ENCODE data around the gene SPOUT1.
"Not testable (repeated sequence)": the region's sequence is repeated elsewhere in the genome, so short reads cannot be mapped to it uniquely, and the experiment has no call there.

The SPOUT1 gene

GRCh38 chr9:128810873-128811272, 18.7 kb downstream of the SPOUT1 start:
- DNase-seq (ENCODE audit: low read depth in 4 of 4, low spot score in 1 of 4) = no peak

- DNase-seq (ENCODE audit: low read depth in 4 of 4, low spot score in 1 of 4) = no peak
Measured at GRCh38 chr9:128809831-128810230, 19.8 kb downstream of the SPOUT1 start.

- DNase-seq (ENCODE audit: low read depth in 4 of 4, low spot score in 1 of 4) = no peak
Measured at GRCh38 chr9:128809036-128809599, 20.5 kb downstream of the SPOUT1 start.

GRCh38 chr9:128808543-128808942, 21.1 kb downstream of the SPOUT1 start:
- DNase-seq (ENCODE audit: low read depth in 4 of 4, low spot score in 1 of 4) = no peak

- DNase-seq (ENCODE audit: low read depth in 4 of 4, low spot score in 1 of 4) = no peak
Measured at GRCh38 chr9:128807827-128808226, 21.8 kb downstream of the SPOUT1 start.

DNA sequence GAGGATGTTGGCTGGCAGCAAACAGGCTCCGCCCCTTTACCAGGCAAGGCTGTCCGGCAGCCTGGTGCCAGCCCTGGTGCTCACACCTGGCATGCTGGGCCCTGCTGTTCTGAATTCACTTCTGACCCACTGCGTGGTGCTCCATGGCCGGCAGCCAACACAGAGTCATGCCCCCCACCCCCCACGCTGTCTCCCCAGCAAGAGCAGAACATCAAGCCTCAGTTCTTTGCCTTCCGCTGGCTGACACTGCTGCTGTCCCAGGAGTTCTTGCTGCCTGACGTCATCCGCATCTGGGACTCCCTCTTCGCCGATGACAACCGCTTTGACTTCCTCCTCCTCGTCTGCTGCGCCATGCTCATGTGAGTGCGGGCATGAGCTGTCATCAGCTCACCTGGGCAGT, 23.9 kb downstream of the SPOUT1 start:
- no peak for DNase-seq (ENCODE audit: low read depth in 4 of 4, low spot score in 1 of 4)

DNA sequence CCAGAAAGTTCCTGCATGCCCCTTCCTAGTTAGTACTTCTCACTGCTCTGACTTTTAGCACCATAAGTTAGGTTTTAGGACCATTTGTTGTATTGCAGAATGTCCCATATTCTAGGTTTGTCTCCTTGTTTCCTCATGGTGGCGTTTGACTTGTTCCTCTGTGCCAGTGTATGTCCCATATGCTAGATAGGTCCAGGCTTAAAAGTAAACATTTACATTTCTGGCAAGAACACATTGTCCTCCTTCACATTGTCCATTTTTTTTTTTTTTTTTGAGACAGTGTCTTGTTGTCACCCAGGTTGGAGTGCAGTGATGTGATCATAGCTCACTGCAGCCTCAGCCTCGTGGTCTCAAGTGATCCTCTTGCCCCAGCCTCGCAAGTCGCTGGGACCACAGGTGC, 27.1 kb downstream of the SPOUT1 start:
- no peak for DNase-seq (ENCODE audit: low read depth in 4 of 4, low spot score in 1 of 4)

DNA sequence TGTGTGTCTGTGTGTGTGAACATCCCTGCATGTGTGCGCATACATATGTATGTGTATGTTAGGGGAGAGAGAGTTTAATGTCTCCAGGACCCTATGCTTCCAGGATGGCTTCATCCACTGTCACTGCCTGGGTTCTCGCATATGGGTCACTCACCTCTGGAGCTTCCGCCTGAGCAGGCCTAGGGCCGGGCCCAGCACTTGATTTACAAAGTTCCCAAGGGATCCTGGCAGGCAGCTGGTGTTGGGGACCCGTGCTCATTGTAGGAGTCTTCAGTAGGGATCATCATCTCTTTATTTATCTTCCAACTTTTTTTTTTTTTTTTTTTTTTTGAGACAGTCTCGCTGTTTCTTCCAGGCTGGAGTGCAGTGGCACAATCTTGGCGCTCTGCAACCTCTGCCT, 29.5 kb downstream of the SPOUT1 start:
- DNase-seq (ENCODE audit: low read depth in 4 of 4, low spot score in 1 of 4) = no peak

- no peak for DNase-seq (ENCODE audit: low read depth in 4 of 4, low spot score in 1 of 4)
Measured at GRCh38 chr9:128798896-128799295, 30.7 kb downstream of the SPOUT1 start.

DNA sequence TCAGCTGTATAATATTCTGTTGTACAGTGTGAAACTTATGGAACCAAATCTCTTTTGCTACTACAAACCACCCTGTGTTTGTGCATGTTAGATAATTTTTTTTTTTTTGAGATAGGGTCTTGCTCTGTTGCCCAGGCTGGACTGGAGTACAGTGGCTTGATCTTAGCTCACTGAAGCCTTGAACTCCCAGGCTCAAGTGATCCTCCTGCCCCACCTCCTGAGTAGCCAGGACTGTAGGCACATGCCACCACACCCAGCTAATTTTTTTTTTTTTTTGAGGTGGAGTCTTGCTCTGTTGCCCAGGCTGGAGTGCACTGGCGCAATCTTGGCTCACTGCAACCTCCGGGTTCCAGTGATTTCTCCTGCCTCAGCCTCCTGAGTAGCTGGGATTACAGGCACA, 34.6 kb downstream of the SPOUT1 start:
- not testable (repeated sequence) for DNase-seq (ENCODE audit: low read depth in 4 of 4, low spot score in 1 of 4)

GRCh38 chr9:128792978-128793686, 36.5 kb downstream of the SPOUT1 start:
- no peak for DNase-seq (ENCODE audit: low read depth in 4 of 4, low spot score in 1 of 4)

DNA sequence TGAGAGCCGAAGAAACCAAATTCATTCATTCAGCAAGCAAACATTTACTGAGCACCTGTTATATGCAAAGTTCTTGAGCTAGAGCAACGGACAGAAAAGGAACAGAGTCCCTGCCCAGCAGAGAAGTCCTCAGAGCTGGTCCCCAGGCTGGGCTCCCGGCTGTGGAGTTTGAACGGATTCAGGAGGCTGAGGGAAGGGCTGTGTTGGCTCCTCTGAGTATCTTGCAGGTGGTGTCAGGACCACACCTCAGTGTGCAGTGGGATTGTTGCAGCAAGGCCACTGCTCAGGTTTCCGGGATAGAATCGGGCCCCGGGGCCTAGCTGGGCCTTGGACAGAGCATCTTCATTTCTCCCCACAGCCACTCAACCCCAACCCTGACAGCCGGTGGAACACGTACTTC, 37.5 kb downstream of the SPOUT1 start:
- DNase-seq (ENCODE audit: low read depth in 4 of 4, low spot score in 1 of 4) = no peak

GRCh38 chr9:128790536-128790935, 39.1 kb downstream of the SPOUT1 start:
- DNase-seq (ENCODE audit: low read depth in 4 of 4, low spot score in 1 of 4) = no peak

GRCh38 chr9:128788445-128788844, 41.1 kb downstream of the SPOUT1 start:
- no peak for DNase-seq (ENCODE audit: low read depth in 4 of 4, low spot score in 1 of 4)

DNA sequence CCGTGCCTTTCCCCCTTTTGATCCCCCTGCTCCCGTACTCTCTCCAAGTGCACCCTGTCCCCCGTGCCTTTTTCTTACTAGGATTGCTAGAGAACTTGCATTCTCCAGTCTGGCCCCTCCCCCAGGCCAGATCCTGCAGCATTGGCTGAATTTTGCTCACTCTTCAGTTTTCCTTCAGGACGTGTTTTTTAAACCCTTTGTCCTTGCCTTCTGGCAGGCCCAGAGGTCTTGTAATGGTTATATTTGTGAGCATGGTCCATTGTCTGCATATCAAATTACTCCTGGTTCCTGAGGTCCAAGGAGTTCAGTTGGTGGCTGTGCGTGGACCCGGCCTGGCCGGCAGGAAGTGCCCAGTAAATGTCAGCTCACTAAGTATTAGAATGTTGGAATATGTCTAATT, 41.9 kb downstream of the SPOUT1 start:
- no peak for DNase-seq (ENCODE audit: low read depth in 4 of 4, low spot score in 1 of 4)

DNA sequence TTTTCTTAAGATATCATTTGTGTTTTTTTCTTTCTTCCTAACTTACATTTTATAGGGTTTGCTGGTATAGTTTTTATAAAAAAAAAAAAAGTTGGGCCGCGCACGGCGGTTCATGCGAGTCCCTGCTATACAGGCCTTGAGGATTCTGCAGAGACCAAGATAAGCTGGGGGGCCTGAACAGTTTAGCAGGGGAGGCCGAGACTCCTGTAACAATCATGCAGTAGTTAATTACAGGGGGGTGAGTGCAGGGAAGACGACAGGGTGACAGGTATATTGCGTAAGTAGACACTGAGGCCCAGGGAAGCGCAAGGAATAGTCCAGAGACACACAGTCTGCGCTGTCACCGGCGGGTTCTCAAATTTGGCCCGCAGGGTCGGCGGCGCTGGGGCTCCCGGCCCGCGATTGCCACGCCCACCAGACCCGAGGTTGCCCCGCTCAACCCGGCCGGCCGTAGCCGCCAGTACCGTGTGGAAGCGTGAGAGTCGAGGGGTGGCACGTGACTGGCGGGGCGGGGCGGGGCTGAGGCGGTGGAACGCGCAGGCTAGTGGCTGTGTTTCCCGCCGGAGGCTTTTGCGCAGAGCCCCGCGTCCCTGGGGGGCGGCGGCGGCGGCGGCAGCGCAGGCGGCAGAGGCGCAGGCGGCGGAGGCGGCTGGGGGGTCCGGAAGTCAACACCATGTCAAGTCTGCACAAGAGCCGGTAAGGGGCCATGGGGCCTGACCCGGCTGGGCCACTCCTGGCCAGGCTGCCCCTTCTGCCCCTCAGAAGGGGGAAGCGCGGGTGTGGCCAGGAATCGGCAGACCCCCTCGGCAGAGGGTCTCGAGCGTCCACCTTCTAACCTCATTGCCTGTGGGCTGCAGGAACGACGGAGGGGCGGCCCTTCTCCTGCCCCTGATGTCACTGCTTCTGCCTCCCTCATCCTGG, 42.7 kb downstream of the SPOUT1 start, which contains the start of gene TBC1D13:
TSS of gene TBC1D13 (plus strand) at position 573 of the 921 bp plus-strand sequence. CDS start at position 674, 101 bp downstream.
- peak; percentile 84 to 90 (median 86) for DNase-seq (ENCODE audit: low read depth in 4 of 4, low spot score in 1 of 4)

GRCh38 chr9:128785427-128785826, 44.2 kb downstream of the SPOUT1 start:
- no peak for DNase-seq (ENCODE audit: low read depth in 4 of 4, low spot score in 1 of 4)

GRCh38 chr9:128782669-128783068, 46.9 kb downstream of the SPOUT1 start:
- no peak for DNase-seq (ENCODE audit: low read depth in 4 of 4, low spot score in 1 of 4)

DNA sequence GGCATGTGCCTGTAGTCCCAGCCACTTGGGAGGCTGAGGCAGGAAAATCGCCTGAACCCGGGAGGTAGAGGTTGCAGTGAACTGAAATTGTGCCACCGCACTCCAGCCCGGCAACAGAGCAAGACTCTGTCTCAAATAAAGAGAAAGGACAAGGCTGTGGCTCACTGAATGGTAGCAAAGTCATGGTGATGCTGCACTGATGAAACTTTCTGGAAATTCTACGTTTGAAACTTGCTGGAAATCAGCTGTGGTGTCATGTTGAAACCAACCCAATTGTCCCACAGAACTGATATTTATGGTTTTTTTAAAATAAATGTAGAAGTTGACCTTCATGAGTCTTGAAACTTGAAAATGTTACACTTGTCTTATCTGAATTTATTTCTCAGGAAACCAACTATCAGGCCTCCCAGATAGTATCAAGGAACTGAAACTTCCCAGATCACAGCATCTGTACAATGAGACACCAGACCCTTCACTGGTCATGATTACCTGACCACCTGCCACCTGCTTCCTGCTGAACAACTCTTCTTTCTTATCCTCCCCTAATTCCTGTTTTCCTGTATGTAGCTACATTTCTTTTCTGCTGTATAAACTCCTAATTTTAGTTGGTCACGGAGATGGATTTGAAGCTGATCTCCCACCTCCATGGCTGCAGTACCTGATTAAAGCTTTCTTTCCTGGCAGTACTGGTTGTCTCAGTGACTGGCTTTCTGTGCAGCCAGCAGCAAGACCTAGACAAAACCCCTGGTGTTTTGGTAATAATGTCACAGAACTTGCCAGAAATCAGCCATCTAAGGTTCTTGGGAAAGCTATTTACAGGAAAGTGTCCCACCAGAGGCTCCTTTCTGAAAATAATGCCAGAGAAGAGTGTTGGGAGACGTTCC, 48.2 kb downstream of the SPOUT1 start:
- no peak for DNase-seq (ENCODE audit: low read depth in 4 of 4, low spot score in 1 of 4)

- DNase-seq (ENCODE audit: low read depth in 4 of 4, low spot score in 1 of 4) = not testable (repeated sequence)
Measured at GRCh38 chr9:128780093-128780492, 49.5 kb downstream of the SPOUT1 start.

DNA sequence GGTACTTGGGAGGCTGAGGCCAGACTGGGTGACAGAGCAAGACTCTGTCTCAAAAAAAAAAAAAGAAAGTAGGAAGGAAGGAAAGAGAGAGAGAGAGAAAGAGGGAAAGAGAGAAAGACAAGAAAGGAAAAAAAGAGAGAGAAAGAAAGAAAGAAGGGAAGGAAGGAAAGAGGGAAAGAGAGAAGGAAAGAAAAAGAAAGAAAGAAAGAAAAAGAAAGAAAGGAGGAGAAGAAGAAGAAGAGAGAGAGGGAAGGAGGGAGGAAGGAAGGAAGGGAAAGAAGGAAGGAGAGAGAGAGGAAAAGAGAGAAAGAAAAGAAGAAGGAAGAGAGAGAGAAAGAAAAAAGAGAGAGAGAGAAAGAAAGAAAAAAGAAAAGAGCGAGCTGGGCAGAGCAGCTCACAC, 54.8 kb downstream of the SPOUT1 start:
- no peak for DNase-seq (ENCODE audit: low read depth in 4 of 4, low spot score in 1 of 4)
